OCI-LY3 (cell line): ENCODE data around the gene HLF.

Source experiments
- CTCF ChIP-seq: fragments of 200-600, 300-600 bp; sonication (generic); IDR thresholded peaks from 2 replicates; pipeline ENCODE4 v1.5.1; 2014; ENCODE audit warnings: antibody characterized with exemption, low read length, low read depth
- EZH2phosphoT487 ChIP-seq: fragments of 200-600 bp; shearing (Covaris generic); IDR thresholded peaks from 2 replicates; pipeline ENCODE4 v1.6.1; 2018; ENCODE audit warnings: antibody characterized with exemption, mixed run types, low read depth

GRCh38 chr17:55282379-55282702 is 17.6 kb downstream of the HLF start:
- TF ChIP-seq CTCF (no peak), EZH2phosphoT487 (no peak)
